H9 (cell line): Measurements from ENCODE around the gene TMEM272. TPM values are rescaled to one million over a fixed set of nuclear protein-coding genes. Genes with fewer than 3 reads are reported as not detected.

ENCODE experiments used
- DNase-seq: peaks from one replicate; pipeline ENCODE4 v3.0.0-alpha.2; 2017
- H2AFZ ChIP-seq: one replicate; pipeline ENCODE4 v1.6.1; 2013; ENCODE audit warnings: mild to moderate bottlenecking, low read length, control low read depth, moderate library complexity
- H2AK5ac ChIP-seq: 2 replicates; pipeline ENCODE4 v1.6.1; 2013; ENCODE audit warnings: low read length, control low read depth, mixed read lengths; ENCODE audit not compliant: insufficient read length
- H2BK120ac ChIP-seq: one replicate; pipeline ENCODE4 v1.6.1; 2013; ENCODE audit warnings: low read depth, mild to moderate bottlenecking, low read length, control low read depth, inconsistent platforms; ENCODE audit not compliant: poor library complexity, severe bottlenecking
- H2BK12ac ChIP-seq: 2 replicates; pipeline ENCODE4 v1.6.1; 2013; ENCODE audit warnings: low read length, control low read depth, mixed read lengths, low read depth; ENCODE audit not compliant: insufficient read length
- H2BK15ac ChIP-seq: 2 replicates; pipeline ENCODE4 v1.6.1; 2013; ENCODE audit warnings: low read depth, low read length, control low read depth
- H2BK20ac ChIP-seq: one replicate; pipeline ENCODE4 v1.6.1; 2013; ENCODE audit warnings: low read depth, mild to moderate bottlenecking, low read length, control low read depth, inconsistent platforms; ENCODE audit not compliant: poor library complexity, severe bottlenecking
- H2BK5ac ChIP-seq: 2 replicates; pipeline ENCODE4 v1.6.1; 2013; ENCODE audit warnings: low read length, control low read depth, mixed read lengths; ENCODE audit not compliant: insufficient read length
- H3K14ac ChIP-seq: 2 replicates; pipeline ENCODE4 v1.6.1; 2013; ENCODE audit warnings: low read length, control low read depth; ENCODE audit not compliant: insufficient read depth
- H3K18ac ChIP-seq: 2 replicates; pipeline ENCODE4 v1.6.1; 2013; ENCODE audit warnings: low read depth, mild to moderate bottlenecking, mixed read lengths, low read length, control low read depth; ENCODE audit not compliant: insufficient read length
- H3K23ac ChIP-seq: 2 replicates; pipeline ENCODE4 v1.6.1; 2013; ENCODE audit warnings: low read length, control low read depth, mixed read lengths, low read depth; ENCODE audit not compliant: insufficient read length
- H3K23me2 ChIP-seq: 2 replicates; pipeline ENCODE4 v1.6.1; 2013; ENCODE audit warnings: low read depth, mild to moderate bottlenecking, mixed read lengths, low read length, control low read depth; ENCODE audit not compliant: insufficient read length, poor library complexity, severe bottlenecking
- H3K27ac ChIP-seq: 2 replicates; pipeline ENCODE4 v1.5.1; 2013; ENCODE audit warnings: low read length, control low read depth, mixed read lengths, low read depth; ENCODE audit not compliant: insufficient read length
- H3K27me3 ChIP-seq: 2 replicates; pipeline ENCODE4 v1.6.1; 2013; ENCODE audit warnings: low read length, control low read depth, inconsistent platforms; ENCODE audit not compliant: insufficient read depth
- H3K4ac ChIP-seq: 2 replicates; pipeline ENCODE4 v1.6.1; 2013; ENCODE audit warnings: low read depth, mild to moderate bottlenecking, control low read depth, inconsistent platforms, low read length, moderate library complexity
- H3K4me1 ChIP-seq: 2 replicates; pipeline ENCODE4 v1.6.1; 2013; ENCODE audit warnings: low read length, control low read depth, inconsistent platforms; ENCODE audit not compliant: insufficient read depth
- H3K4me2 ChIP-seq: 2 replicates; pipeline ENCODE4 v1.6.1; 2013; ENCODE audit warnings: low read length, control low read depth, mixed read lengths; ENCODE audit not compliant: insufficient read length, insufficient read depth
- H3K56ac ChIP-seq: 2 replicates; pipeline ENCODE4 v1.6.1; 2013; ENCODE audit warnings: low read depth, mild to moderate bottlenecking, mixed read lengths, low read length, control low read depth; ENCODE audit not compliant: insufficient read length
- H3K79me1 ChIP-seq: 2 replicates; pipeline ENCODE4 v1.6.1; 2013; ENCODE audit warnings: low read depth, mild to moderate bottlenecking, moderate library complexity, low read length, control low read depth, inconsistent platforms; ENCODE audit not compliant: insufficient read depth, poor library complexity, severe bottlenecking
- H3K79me2 ChIP-seq: 2 replicates; pipeline ENCODE4 v1.6.1; 2013; ENCODE audit warnings: low read length, control low read depth, inconsistent platforms; ENCODE audit not compliant: insufficient read depth
- H3K9ac ChIP-seq: 2 replicates; pipeline ENCODE4 v1.6.1; 2013; ENCODE audit warnings: low read length, control low read depth, mixed read lengths; ENCODE audit not compliant: insufficient read length; ENCODE audit errors: extremely low read depth
- H3K9me3 ChIP-seq: one replicate; pipeline ENCODE4 v1.6.1; 2013; ENCODE audit warnings: low read depth, low read length, inconsistent platforms; ENCODE audit not compliant: control insufficient read depth
- H3T11ph ChIP-seq: one replicate; pipeline ENCODE4 v1.6.1; 2013; ENCODE audit warnings: mild to moderate bottlenecking, low read length, control low read depth, inconsistent platforms
- H4K20me1 ChIP-seq: one replicate; pipeline ENCODE4 v1.6.1; 2013; ENCODE audit not compliant: control insufficient read depth, insufficient read length, insufficient read depth
- H4K5ac ChIP-seq: 2 replicates; pipeline ENCODE4 v1.6.1; 2013; ENCODE audit warnings: low read depth, mild to moderate bottlenecking, mixed read lengths, low read length, control low read depth; ENCODE audit not compliant: insufficient read length
- H4K8ac ChIP-seq: replicated peaks from 2 replicates; pipeline ENCODE4 v1.6.1; 2013; ENCODE audit warnings: low read length, control low read depth, mixed read lengths, low read depth; ENCODE audit not compliant: insufficient read length
- H4K91ac ChIP-seq: 2 replicates; pipeline ENCODE4 v1.6.1; 2013; ENCODE audit warnings: low read depth, mild to moderate bottlenecking, moderate library complexity, mixed read lengths, low read length, control low read depth; ENCODE audit not compliant: insufficient read length
- H3K27ac Mint-ChIP-seq, 3 experiments: 2 replicates in 2 of 3; 3 replicates in 1 of 3; pipeline ENCODE4 v1.8.0; 2020 to 2021; ENCODE audit warnings: mixed read lengths in 3 of 3, mild to moderate bottlenecking in 1 of 3, moderate library complexity in 1 of 3
- H3K27me3 Mint-ChIP-seq: 2 replicates; pipeline ENCODE4 v1.8.0; 2021; ENCODE audit warnings: low read depth, mild to moderate bottlenecking, moderate library complexity, mixed read lengths
- H3K36me3 Mint-ChIP-seq, 3 experiments: 2 replicates in 2 of 3; 3 replicates in 1 of 3; pipeline ENCODE4 v1.8.0; 2020 to 2021; ENCODE audit warnings: low read depth in 3 of 3, mixed read lengths in 3 of 3; ENCODE audit not compliant: insufficient read depth in 1 of 3
- H3K4me1 Mint-ChIP-seq, 2 experiments: 2 replicates each; pipeline ENCODE4 v1.8.0; 2020; ENCODE audit warnings: mixed read lengths in 2 of 2
- H3K4me3 Mint-ChIP-seq, 2 experiments: 2 replicates in 1 of 2; 3 replicates in 1 of 2; pipeline ENCODE4 v1.8.0; 2020 to 2021; ENCODE audit warnings: mild to moderate bottlenecking in 2 of 2, mixed read lengths in 2 of 2, moderate library complexity in 1 of 2
- H3K9me3 Mint-ChIP-seq, 2 experiments: 2 replicates in 1 of 2; 3 replicates in 1 of 2; pipeline ENCODE4 v1.8.0; 2020; ENCODE audit warnings: mild to moderate bottlenecking in 2 of 2, mixed read lengths in 2 of 2, moderate library complexity in 1 of 2
- CTCF ChIP-seq: fragments of 200-600 bp; sonication (generic); conservative IDR thresholded peaks from 3 replicates; pipeline ENCODE4 v1.8.0; 2021; ENCODE audit warnings: antibody characterized with exemption, mild to moderate bottlenecking
- WGBS: extraction: QIAGEN DNeasy Blood & Tissue Kit; methylation state at CpG from one replicate; pipeline ENCODE4 v1.1.7; 2013; ENCODE audit warnings: missing lambda C conversion rate, low lambda C conversion rate, mixed read lengths; ENCODE audit not compliant: insufficient read length; ENCODE audit errors: extremely low coverage; 5-methylcytosine and 5-hydroxymethylcytosine counted together
- total RNA-seq: library from RNA; stranded (reverse); gene quantifications from 2 replicates; pipeline ENCODE4 v1.2.1, GENCODE V29; 2021

TMEM272 gene
- total RNA-seq, 1 experiment from 2014 or later, result not detected

GRCh38 chr13:51815848-51816247, 29.1 kb downstream of the TMEM272 start:
- TF ChIP-seq CTCF, result no peak
- no peaks in the 10 kb centered on the region for H3K9me3 Mint-ChIP-seq
- no peak overlapping the region for H3K27ac Mint-ChIP-seq

More at GRCh38 chr13:51815848-51816247, 29.1 kb downstream of the TMEM272 start:
- Histone ChIP-seq H3K14ac (no peak overlapping the region), H2BK15ac (no peak overlapping the region), H3K4me2 (no peak overlapping the region), H3K9me3 (no peaks in the 10 kb centered on the region), H4K20me1 (no peaks in the 10 kb centered on the region), H3T11ph (no peak overlapping the region), H3K18ac (no peak overlapping the region), H2BK12ac (no peak overlapping the region), H2BK5ac (no peak overlapping the region), H2BK20ac (no peak overlapping the region), H3K27me3 (peaks cover 2% of the 10 kb centered on the region; the same call in 1 of the 2 replicates), H3K79me1 (no peaks in the 10 kb centered on the region), H4K5ac (no peak overlapping the region), H4K91ac (no peak overlapping the region), H3K23ac (no peak overlapping the region), H3K79me2 (no peaks in the 10 kb centered on the region), H3K4ac (no peak overlapping the region), H2BK120ac (no peak overlapping the region), H2AFZ (no peak overlapping the region), H3K56ac (no peak overlapping the region), H3K27ac (no peak overlapping the region), H3K9ac (no peak overlapping the region), H2AK5ac (no peak overlapping the region), H3K23me2 (peaks cover 4% of the 10 kb centered on the region), H3K4me1 (peaks cover 6% of the 10 kb centered on the region; the same call in 1 of the 2 replicates), H4K8ac (no peak overlapping the region)
- Mint-ChIP-seq H3K27me3 (peaks cover 2% of the 10 kb centered on the region), H3K4me1 (peaks cover 37 to 40% of the 10 kb centered on the region in 2 experiments), H3K36me3 (no peaks in the 10 kb centered on the region), H3K4me3 (no peak overlapping the region)
- no peak for DNase-seq
- no CpG with 5 or more reads among the region's 11 CpGs for WGBS
